Activated CD8-positive, alpha-beta memory T cell treated with anti-CD3 and anti-CD28 coated beads, Interleukin-2, amount 50 U/mL, for 24 hours (primary cell): ENCODE measurements around the gene PNPLA2.

Experiments used
- DNase-seq: peaks from one replicate; pipeline ENCODE4 v3.0.0-alpha.2; 2020; ENCODE audit errors: extremely low read depth

The PNPLA2 gene

GRCh38 chr11:844693-845644 lies 26.3 kb downstream of the PNPLA2 start:
- no peak for DNase-seq

DNA sequence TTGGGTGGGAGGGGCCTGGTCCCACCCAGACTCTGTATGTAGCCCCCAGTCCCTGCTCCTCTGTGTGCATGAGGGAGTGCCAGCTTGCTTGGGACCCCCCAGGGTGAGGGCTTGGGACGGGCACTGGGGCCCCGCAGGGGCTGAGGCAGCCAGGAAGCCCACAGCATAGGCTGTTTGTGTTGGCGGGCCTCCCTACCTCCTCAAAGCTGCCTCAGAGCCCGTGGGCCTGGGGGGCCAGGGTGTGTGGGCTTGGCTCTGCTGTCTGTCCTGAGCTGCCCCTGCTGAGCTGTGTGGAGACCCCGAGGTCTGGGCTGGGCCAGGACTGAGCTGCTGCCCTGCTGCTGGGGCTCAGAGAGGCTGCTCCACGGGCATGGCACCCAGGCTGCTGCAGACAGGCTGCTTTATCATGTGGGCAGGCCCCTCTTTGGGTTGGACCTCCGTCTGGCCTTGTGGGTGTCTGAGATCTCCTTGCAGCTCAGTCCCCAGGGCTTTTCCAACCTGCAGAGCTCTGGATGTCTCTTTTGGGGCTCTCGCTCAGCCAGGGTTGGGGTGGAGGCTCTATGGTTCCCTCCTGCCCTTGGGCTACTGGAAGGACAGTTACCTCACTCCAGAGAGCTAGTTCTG lies 27.3 kb downstream of the PNPLA2 start:
- no peak for DNase-seq

DNA sequence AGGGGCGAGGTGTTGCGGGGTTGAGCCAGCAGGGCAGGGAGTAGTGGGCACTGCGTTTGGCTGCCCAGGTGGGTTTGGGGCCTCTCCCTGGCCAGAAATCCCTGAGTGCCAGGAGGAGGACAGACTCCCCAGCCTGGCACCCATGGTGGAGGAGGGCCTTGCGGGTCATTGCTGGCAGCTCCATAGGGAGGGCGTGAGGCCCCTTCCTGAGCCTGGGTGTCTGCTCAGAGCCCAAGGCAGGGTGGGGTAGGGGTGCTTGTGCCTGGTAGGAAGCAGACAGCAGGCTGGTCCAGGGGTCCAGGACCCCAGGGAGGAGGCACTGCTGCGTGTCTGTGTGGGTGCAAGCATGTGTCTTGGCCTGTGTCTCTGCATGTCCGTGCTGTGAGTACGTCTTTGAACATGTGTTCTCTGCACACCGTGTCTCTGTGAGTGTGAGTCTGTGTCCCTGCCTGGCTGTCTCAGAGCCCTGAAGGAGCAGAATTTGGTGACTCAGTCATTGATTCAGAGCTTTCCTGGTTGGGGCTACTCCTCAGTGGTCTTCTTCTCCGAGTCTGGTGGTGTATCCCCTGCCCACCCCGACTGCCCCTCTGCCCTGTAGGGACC lies 27.9 kb downstream of the PNPLA2 start:
- no peak for DNase-seq

GRCh38 chr11:847876-848275 lies 29.2 kb downstream of the PNPLA2 start:
- DNase-seq: no peak

DNA sequence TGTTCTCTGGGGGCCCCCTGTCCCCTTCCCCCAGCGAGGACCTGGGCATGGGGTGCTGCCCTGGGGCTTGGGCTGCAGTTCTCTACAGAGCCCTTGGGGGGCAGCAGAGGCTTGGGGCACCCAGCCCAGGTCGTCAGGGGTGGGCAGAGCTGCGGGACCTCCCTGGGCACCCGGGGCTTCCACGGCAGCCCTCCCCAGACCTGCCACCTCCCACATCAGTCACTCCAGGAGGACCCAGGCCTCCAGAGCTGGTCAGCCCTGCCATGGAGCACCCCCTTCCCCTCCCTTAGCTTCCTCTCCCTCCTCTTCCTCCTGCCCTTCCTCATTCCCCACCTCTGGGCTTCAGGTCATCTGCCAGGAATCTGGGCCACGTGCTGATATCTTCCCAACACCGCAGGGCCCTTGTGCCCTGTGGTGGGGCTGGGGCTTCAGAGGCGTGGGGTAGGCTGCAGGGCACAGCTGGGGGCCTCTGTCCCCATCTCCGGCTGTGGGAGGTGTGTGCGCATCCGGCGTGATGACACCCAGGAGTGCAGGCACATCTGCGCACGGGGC lies 29.7 kb downstream of the PNPLA2 start:
- DNase-seq: no peak

GRCh38 chr11:849104-849824 lies 30.6 kb downstream of the PNPLA2 start:
- DNase-seq: no peak

DNA sequence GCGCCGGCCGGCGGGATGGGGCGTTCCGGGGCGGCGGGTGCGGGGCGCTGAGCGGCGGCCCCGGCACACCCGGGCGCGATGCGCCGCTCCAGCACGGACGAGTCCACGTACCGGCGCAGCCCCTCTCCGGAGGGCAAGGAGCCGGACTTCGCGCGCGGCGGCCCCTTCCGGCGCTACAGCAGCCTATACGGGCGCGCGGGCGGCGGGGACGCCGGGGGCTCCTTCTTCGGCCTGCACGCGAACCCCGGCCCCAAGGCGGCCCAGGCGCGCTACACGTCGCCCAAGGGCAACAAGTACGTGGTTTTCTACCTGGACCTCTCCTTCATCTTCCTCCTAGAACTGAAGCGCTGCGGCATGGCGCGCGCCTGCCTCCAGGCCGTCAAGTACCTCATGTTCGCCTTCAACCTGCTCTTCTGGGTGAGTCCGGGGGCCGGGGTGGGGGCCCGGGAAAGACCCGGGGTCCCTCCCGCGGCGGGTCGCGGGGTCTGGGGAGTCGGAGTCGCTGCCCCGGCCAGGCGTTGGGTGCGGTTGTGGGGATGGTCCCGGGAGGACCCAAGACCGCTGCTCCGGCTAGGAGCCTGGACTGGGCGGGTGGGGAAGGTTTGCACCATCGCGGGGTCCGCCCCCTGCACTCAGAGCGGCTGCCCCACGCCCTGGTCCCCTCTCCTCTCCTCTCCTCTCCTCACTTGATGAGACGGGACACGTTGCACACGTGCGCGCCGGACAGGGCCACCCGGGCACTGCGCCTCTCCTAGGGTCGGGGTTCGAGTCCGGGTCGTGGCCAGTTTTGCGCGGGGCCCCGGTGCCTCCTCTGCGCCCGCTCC lies 31.4 kb downstream of the PNPLA2 start:
- no peak for DNase-seq

- no peak for DNase-seq
Observed at GRCh38 chr11:850775-851763, 32.4 kb downstream of the PNPLA2 start.

DNA sequence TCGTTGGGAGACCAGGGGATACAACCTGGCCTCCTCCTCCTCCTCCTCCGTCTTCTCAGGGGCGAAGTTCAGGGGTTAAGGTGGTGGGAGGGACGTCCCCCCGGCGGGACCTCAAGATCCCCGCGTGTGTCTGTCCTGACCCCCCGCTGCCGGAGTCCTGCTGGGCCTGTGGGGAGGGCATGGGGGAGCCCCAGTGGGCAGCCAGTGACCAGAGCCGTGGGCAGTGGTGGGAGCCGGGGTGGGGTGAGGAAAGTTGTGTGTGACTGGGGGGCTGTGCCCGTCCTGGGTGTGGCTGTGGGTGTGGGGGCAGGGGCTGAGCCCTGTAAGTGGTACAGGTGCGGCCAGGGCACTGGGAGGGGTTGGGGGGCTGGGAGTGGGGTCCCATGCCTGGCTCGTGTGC lies 34.0 kb downstream of the PNPLA2 start:
- no peak for DNase-seq

DNA sequence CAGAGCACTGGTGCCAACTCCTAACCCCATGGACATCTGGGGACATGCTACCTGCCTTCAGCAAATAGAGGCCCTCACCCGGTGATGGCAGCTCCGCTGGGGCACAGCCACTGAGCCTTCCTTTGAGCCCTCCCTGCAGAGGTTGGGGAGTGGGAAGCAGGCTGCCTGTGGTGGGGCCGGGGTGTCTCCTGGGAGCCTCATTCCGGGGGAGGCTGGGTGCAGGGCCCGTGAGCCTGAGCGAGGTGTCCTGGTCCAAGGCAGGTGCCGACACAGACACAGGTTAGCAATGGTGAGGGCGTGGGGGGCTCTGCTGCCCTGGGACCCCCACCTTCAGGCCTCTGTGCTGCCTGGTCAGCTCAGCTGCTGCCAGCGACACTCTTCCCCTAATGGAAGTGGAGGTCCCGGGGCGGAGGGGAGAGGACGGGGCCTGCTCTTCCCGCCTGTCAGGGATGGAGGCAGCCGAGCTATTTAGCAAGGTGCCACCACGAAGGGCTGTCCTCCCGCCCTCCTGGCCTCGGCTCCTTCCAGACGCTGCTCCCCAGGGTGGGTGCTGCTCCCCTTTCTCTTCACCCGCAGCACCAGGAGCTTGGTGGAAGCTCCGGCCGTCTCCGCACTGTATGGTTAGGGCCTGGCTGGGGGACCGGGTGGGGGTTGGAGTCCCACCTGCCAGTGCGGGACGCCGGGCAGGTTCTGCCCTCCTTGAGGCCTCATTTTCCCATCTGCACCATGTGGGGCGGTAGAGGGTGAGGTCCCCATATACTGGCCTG lies 35.2 kb downstream of the PNPLA2 start:
- DNase-seq: no peak

GRCh38 chr11:854601-855329 lies 36.1 kb downstream of the PNPLA2 start:
- DNase-seq: no peak

- no peak for DNase-seq
Observed at GRCh38 chr11:855330-855674, 36.6 kb downstream of the PNPLA2 start.

- DNase-seq: no peak
Observed at GRCh38 chr11:855796-856195, 37.1 kb downstream of the PNPLA2 start.

DNA sequence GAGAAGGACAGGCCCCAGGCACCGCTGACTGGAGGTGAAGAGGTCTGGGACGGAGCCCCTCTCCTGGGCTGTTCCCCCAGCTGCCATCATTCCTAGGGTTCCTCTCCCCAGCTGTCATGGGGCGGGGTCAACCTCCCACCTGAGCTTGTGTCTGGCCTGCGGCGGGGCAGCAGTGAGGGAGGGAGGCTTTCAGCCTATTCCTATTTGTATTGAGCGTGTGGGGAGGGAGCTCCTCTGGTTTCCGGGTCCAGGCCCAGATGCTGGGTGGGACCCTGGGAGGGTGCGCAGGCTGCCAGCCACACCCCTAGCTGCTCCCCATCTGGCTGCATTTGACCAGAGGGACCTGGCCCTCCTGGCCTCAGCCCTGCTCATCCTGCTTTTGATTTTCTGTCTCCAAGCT lies 37.7 kb downstream of the PNPLA2 start:
- DNase-seq: no peak

DNA sequence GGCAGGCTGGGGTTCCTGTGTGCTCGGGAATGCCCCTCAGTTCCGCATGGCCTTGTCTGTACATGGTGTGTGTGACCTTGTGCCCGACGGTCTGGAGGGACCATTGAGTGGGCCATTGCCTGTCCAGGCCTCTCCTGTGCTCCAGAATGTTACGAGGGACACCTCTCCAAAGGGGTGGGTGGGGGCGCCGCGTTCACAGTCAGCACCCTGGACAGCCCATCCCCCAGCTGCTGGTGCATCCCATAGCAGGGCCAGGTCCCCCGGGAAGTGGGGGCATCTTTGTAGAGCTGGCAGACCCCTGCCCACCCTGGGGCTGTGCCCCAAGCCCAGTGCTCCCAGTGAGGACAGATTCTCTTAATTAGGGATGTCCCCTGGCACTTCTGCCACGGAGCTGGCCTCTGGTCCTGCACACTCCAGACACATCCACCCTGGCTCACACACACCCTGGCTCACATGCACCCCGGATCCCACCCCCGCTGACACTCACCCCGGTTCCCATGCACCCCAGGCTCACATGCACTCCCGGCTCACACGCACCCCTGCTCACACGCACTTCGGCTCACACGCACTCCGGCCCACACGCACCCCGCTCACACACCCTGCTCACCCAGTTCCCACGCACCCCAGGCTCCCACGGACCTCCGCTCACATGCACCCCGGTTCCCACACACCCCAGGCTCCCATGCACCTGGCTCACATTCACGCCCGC lies 39.5 kb downstream of the PNPLA2 start:
- DNase-seq: no peak

- no peak for DNase-seq
Observed at GRCh38 chr11:858762-859339, 40.1 kb downstream of the PNPLA2 start.

DNA sequence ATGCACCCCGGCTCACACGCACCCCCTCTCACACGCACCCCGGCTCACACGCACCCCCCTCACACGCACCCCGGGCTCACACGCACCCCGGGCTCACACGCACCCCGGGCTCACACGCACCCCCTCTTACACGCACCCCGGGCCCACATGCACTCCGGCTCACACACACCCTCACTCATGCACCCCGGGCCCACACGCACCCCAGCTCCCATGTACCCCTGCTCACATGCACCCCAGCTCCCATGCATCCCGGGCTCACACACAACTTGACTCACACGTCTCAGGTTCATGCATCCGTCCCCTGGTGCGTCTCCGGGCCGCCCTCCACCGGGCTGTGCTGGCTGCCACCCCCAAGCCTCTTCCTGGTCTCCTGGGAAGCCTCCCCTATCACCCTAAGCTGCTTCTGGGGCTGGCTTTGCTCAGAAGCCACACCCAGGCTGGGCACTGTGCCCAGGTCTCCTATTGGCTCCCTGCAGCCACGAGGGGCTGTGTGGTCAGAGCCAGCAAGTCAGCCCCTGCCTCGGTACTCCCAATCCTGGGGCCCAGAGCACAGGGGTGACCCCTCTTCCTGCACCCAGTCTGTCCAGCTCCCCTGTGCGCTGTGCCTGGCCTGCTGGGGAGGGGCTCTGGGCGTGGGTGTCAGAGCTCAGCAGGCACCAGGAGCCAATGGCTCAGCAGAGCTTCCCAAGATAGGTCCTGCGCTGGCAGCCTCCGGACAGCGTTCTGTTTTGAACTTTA lies 40.8 kb downstream of the PNPLA2 start:
- DNase-seq: no peak
